Gastroesophageal sphincter (tissue), 3 donors: ENCODE measurements around the gene YWHAH.

Experiments
- POLR2AphosphoS5 ChIP-seq: sonication (generic); formaldehyde crosslinking; IDR thresholded peaks from one replicate; pipeline ENCODE4 v1.6.1; 2017; ENCODE audit warnings: antibody characterized with exemption
- TF ChIP-seq, protein P1 (sequence below), 4 experiments: fragments of 200-600 bp in 2 of 4; fragments of 450-650 bp in 2 of 4; sonication (generic) in 1 of 4; IDR thresholded peaks; one replicate each; pipeline ENCODE4 v1.5.1; 2017 to 2019; ENCODE audit warnings: antibody characterized with exemption in 4 of 4, mild to moderate bottlenecking in 2 of 4, moderate library complexity in 2 of 4

DNA sequence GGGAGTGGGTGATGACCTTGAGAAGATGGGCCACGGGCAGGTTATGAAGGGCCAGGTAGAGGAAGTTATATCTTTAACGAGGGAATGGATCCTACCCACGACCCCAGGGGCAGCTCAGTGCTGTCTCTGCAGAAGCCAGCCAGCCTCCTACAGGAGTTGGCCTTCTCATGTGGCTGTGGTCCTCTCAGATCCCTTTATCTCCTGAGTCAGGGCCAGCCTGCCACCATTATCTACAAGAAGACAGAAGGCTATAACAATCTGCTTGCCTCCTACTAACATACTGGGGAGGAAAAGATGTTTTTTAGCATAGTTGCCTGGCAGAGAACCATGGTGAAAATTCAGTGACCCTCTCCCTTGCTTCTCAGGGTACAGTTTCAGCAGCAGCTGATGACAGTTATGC is 7.0 kb upstream of the YWHAH start:
- TF ChIP-seq POLR2AphosphoS5 = no peak
- TF ChIP-seq, protein P1, sequence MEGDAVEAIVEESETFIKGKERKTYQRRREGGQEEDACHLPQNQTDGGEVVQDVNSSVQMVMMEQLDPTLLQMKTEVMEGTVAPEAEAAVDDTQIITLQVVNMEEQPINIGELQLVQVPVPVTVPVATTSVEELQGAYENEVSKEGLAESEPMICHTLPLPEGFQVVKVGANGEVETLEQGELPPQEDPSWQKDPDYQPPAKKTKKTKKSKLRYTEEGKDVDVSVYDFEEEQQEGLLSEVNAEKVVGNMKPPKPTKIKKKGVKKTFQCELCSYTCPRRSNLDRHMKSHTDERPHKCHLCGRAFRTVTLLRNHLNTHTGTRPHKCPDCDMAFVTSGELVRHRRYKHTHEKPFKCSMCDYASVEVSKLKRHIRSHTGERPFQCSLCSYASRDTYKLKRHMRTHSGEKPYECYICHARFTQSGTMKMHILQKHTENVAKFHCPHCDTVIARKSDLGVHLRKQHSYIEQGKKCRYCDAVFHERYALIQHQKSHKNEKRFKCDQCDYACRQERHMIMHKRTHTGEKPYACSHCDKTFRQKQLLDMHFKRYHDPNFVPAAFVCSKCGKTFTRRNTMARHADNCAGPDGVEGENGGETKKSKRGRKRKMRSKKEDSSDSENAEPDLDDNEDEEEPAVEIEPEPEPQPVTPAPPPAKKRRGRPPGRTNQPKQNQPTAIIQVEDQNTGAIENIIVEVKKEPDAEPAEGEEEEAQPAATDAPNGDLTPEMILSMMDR (IDR thresholded peaks at IDR 0.05) = no peak
